DLD1 (cell line): Measurements from ENCODE around the gene FOXO3.

Experiments used
- in situ Hi-C: cut with HindIII; loops from 2 replicates; pipeline ENCODE4 v1.10.0; 2017; ENCODE audit warnings: low sequenced_read_pairs

FOXO3 gene

GRCh38 chr6:108591040-108591816 is 30.5 kb downstream of the FOXO3 start:
- in situ Hi-C loops, result no loop called here

GRCh38 chr6:108592371-108593337 is 31.9 kb downstream of the FOXO3 start:
- in situ Hi-C loops, result no loop called here

- in situ Hi-C loops, result no loop called here
Measured at GRCh38 chr6:108594151-108594550, 33.4 kb downstream of the FOXO3 start.

GRCh38 chr6:108594640-108595039 is 33.9 kb downstream of the FOXO3 start:
- in situ Hi-C loops, result no loop called here

GRCh38 chr6:108596956-108597355 is 36.2 kb downstream of the FOXO3 start:
- in situ Hi-C loops, result no loop called here

GRCh38 chr6:108597572-108598304 is 37.0 kb downstream of the FOXO3 start:
- in situ Hi-C loops, result no loop called here

- in situ Hi-C loops, result no loop called here
Measured at GRCh38 chr6:108598305-108598863, 37.7 kb downstream of the FOXO3 start.

- in situ Hi-C loops, result no loop called here
Measured at GRCh38 chr6:108604156-108604555, 43.4 kb downstream of the FOXO3 start.

- in situ Hi-C loops, result no loop called here
Measured at GRCh38 chr6:108606250-108606690, 45.6 kb downstream of the FOXO3 start.

GRCh38 chr6:108608453-108609275 is 47.9 kb downstream of the FOXO3 start:
- in situ Hi-C loops, result no loop called here

GRCh38 chr6:108609276-108609769 is 48.6 kb downstream of the FOXO3 start:
- in situ Hi-C loops, result no loop called here

GRCh38 chr6:108610270-108610839 is 49.6 kb downstream of the FOXO3 start:
- in situ Hi-C loops, result no loop called here

GRCh38 chr6:108610957-108611586 is 50.4 kb downstream of the FOXO3 start:
- in situ Hi-C loops, result no loop called here

- in situ Hi-C loops, result no loop called here
Measured at GRCh38 chr6:108612852-108613251, 52.1 kb downstream of the FOXO3 start.

- in situ Hi-C loops, result no loop called here
Measured at GRCh38 chr6:108616544-108616943, 55.8 kb downstream of the FOXO3 start.

- in situ Hi-C loops, result no loop called here
Measured at GRCh38 chr6:108616973-108617372, 56.3 kb downstream of the FOXO3 start.

- in situ Hi-C loops, result no loop called here
Measured at GRCh38 chr6:108618623-108619152, 58.0 kb downstream of the FOXO3 start.

GRCh38 chr6:108619431-108620197 is 58.9 kb downstream of the FOXO3 start:
- in situ Hi-C loops, result loop anchor here (10.0 kb wide), 1 partner anchor 185 kb away; no protein-coding TSS in a partner anchor
